HFF-Myc (cell line): ENCODE measurements around the gene RAB36.

Experiments
- DNase-seq: peaks from one replicate; pipeline ENCODE4 v3.0.0-alpha.2; 2011; ENCODE audit warnings: low read depth; ENCODE audit errors: extremely low read depth
- H3K4me3 ChIP-seq: replicated peaks from 2 replicates; pipeline ENCODE4 v1.5.1; 2011; ENCODE audit warnings: low read depth, mild to moderate bottlenecking, control low read depth, low read length
- TF ChIP-seq, protein P1 (sequence below): IDR thresholded peaks from 2 replicates; pipeline ENCODE4 v1.5.1; 2012; ENCODE audit warnings: mild to moderate bottlenecking, low read depth, low read length, control low read depth; ENCODE audit errors: missing control alignments

The RAB36 gene

DNA sequence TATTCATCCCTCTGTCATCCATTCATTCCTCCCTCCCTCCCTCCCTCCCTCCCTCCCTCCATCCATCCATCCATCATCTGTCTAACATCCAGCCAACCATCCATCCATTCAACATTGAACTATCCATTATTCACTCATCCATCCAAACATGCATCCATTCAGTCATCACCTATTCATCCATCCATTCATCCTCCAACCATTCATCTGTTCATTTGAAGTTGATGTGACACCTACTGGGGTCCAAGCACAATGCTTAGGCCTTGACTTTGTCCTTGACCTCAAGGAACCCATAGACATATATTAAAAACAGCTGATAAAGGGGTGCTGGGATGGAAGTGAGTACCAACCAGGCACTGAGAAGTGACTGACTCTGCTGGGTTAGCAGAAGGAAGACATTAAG, 61.6 kb downstream of the RAB36 start:
- H3K4me3 ChIP-seq, result no peak overlapping the region
- TF ChIP-seq, protein P1, sequence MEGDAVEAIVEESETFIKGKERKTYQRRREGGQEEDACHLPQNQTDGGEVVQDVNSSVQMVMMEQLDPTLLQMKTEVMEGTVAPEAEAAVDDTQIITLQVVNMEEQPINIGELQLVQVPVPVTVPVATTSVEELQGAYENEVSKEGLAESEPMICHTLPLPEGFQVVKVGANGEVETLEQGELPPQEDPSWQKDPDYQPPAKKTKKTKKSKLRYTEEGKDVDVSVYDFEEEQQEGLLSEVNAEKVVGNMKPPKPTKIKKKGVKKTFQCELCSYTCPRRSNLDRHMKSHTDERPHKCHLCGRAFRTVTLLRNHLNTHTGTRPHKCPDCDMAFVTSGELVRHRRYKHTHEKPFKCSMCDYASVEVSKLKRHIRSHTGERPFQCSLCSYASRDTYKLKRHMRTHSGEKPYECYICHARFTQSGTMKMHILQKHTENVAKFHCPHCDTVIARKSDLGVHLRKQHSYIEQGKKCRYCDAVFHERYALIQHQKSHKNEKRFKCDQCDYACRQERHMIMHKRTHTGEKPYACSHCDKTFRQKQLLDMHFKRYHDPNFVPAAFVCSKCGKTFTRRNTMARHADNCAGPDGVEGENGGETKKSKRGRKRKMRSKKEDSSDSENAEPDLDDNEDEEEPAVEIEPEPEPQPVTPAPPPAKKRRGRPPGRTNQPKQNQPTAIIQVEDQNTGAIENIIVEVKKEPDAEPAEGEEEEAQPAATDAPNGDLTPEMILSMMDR, result no peak
- no peak for DNase-seq

DNA sequence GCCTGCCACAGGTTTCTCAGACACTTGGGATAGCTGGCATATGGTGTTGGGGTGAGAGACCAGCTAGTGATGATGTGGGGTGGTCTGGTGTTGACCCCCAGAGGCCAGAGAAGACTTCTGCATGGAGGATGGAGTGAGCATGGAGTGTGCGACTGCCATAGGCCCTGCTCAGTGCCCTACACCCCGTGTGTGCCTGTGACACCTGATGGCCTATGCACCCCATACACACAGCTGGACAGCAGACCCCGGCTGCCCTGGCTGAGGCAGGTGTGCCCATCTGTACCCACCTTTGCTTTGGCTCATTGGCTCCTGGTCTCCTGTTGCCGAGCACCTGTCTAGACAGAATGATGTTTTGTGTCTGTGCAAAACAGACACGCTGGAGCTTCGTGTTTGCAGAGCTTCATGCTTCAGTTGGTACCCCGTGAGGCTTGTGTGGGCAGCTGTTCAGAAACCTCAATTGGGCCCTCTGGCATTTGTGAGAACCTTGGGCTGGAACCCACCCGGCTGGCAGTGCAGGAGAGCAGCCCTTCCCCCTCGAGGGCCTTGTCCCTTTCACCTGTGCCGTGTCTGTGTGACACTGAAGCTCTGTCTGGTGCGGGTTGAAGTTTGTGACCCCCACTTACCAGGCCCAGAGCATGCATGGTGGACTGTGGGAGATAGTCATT, 62.6 kb downstream of the RAB36 start:
- DNase-seq, result no peak
- H3K4me3 ChIP-seq, result no peak overlapping the region
- TF ChIP-seq, protein P1, result no peak

DNA sequence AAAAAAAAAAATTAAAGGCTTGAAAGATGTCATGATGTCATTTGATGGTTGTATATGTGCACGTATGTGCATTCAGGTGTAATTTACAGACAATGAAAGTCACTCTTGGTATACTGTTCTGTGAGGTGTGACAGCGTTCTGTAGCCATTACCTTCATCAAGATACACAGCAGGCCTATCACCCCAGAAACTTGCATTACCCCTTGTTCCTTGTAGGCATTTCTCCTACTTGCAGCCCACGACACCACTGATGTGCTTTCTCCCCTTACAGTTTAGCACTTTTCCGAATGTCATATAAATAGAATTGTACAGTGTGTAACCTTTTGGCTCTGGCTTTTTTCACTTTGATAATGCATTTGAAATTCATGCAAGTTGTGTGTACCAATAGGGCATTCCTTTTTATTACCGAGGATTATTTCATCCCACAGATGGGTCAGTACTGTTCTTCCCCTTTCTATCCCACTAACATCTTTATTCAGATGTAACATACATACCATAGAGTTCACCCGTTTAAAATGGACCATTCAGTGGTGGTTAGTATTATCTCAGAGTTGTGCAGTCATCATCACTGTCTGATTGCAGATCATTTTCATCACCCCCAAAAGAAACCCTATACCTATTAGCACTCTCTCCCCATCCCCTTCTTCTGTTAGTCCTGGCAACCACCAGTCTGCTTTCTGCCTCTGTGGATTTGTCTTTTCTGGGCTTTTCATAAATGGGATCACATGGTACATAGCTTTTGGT, 65.3 kb downstream of the RAB36 start:
- TF ChIP-seq, protein P1, result no peak
- no peak for DNase-seq
- H3K4me3 ChIP-seq, result no peak overlapping the region

DNA sequence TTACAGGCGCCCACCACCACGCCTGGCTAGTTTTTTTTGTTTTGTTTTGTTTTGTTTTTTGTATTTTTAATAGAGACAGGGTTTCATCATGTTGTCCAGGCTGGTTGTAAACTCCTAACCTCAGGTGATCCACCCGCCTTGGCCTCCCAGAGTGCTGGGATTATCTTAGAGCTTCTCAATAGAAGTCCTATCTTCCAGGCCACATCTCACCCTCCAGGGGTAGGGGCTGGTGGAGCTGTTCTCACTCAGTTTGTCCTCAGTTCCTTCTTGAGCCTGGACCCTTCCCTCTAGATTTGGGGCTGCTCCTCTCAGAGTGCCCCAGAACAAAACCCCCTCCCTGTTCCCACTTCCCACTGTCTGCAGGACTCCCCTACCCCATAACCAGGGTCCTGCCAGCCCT, 66.3 kb downstream of the RAB36 start:
- no peak overlapping the region for H3K4me3 ChIP-seq
- TF ChIP-seq, protein P1, result no peak
- no peak for DNase-seq

DNA sequence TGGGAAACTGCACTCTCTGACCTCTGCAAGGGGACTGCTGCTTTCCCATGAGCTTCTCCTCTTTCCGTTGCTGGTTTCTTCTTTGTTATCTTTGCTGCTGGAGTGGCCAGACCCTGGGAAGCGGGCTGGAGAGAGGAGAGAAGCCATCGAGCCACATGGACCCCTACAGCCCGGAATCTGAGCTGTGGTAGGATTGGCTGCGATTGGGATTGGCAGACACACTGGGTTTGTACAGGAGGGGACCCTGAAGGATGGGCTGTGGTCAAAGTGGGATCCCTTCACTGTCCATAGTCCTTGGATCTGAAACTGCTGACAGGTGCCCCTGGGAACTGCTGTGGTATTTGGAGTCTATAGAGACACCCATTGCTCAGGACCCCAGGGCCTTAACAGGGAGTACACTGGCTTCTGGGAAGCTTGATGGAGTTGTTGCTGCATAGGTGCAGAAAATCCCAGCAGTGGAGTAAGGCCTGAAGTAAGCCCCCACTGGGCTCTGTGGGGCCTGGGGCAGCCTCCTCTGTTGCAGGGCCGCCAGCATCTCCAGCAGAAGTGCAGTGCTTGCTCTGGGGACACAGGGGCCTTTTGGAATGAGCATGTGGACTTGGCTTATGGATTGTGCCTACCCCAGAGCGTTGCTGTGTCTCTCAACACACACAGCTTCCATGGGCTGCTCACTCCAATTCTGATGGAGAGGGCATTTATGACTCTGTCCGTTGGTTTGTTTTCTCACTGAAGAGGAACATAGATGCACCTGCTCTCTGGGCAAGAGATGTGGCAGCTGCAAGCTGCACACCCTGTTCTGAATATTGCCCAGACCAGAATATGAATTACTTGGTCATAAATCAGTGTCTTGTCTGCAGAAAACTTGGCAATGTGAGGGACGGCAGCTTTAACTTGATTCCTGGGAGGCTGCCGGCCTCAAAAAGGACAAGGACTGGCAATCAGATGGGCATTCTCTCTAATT, 67.1 kb downstream of the RAB36 start:
- H3K4me3 ChIP-seq, result no peak overlapping the region
- TF ChIP-seq, protein P1, result no peak
- no peak for DNase-seq

DNA sequence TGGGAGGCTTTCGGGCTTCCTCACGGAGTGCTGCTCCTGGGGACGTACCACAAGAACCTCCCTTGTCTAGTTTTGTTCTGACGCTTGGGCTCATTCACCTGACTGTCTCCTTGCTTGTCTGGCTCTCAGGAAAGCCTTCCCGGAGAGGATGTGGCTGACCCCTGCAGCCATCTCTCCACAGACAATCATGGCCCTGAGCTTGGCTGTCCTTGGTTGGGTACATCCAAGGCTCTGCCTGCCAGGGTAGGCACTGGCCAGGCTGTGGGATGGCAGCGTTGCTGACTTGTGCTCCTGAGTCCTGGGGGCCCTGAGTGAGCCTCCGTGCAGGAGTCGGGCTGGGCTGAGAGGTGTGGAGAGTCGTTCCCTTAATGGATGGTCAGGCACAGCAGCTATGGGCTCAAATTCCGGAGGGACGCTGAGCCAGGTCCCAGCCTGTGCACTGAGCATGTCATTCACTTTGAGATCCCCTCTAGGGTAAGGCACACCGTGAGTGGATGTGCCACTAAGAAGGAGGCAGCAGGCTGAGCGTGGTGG, 67.8 kb downstream of the RAB36 start:
- no peak for DNase-seq
- no peak overlapping the region for H3K4me3 ChIP-seq
- TF ChIP-seq, protein P1, result no peak
